ENCODE measurements around the gene ZYX. TPM values are rescaled to one million over a fixed set of nuclear protein-coding genes. Genes with fewer than 3 reads are reported as not detected.

ZYX gene
- polyA plus RNA-seq, 1 donor from 2014 or later = 10.0 TPM

DNA sequence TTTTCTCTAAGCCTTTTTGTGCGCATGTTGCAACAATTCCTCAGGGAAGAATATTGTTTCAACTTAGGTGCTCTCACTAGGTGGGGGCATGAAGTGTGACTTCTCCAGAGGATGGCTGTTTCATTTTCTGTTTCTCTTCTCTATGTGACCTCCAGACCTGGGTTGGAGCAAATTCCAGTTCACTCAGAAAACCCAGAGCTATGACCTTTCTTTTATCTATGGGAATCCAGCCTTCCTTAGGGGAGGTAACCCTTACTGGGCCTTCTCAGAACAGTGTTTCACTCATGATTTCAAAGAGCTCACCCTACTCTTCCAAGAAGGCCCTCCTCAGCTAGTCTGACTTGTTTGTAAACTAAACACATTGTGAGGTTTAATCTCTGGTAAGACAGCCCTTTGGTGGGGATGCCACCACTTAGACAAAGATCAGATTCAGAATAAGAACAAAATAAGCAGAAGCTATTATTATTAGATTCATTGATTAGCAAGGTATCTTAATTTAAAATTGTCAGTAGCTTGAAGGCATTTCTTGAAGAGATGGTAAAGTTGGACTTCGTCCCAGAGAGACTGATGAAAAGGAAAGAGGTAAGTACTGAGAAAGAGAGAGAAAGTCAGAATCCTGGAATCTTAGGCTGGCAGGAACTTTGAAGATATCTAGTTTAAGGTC lies 45.5 kb downstream of the ZYX start:
- no peak overlapping the region for H2AFZ ChIP-seq (ENCODE audit: low read depth, low read length)

DNA sequence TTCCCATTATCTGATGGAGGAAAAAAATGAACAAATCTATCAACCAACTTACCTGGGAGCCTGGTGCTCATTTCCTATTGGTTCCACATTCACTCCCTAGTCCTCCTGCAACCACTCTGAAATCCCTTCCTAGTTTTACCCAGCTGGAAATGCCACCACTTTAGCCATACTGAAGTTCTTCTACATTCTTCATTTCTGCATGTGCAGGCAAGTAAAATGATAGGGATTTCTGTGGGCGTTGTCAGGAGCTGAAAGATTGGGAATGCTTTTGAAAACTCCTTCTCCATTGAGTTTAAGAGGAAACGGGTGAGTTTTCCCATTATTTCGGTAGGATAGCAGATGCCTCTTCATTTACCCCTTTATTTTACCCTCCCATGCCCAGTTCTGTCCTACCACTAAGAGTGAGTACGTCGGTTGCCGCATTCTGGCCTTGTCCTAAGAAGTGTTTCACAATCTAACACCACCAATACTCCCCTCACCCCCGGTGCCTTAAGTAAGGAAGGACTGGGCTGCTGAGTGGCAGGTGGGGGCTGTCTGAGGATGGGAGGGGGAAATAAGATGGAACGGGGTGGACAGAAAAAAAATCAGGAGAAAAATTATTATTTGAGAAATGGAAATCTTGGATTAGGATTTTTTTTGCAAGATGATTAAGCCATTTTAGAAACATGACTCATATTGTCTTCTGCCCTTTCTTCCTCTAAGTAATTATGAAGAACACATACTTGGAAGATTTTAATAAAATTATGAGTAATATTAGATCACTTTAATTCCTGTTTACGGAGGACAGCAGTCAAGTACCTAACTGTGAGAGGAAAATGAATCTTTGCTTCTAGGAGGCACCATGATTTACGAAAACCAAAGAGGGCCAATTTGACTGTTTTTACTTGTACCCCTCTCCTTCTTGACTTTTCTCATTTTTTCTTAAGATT lies 48.9 kb downstream of the ZYX start:
- Histone ChIP-seq H3K79me2 (replicated peaks; ENCODE audit: insufficient read depth, low read length) (no peaks in the 10 kb centered on the region), H3K9me2 (ENCODE audit: insufficient read depth, low read length) (no peaks in the 10 kb centered on the region), H3K9ac (ENCODE audit: low read length) (no peak overlapping the region), H3K4me2 (ENCODE audit: low read length) (no peak overlapping the region), H3K9me3 (ENCODE audit: low read length) (no peaks in the 10 kb centered on the region), H3K36me3 (ENCODE audit: insufficient read depth, low read length) (no peaks in the 10 kb centered on the region), H2AFZ (ENCODE audit: low read depth, low read length) (no peak overlapping the region), H4K20me1 (ENCODE audit: insufficient read depth) (no peaks in the 10 kb centered on the region), H3K4me3 (ENCODE audit: low read length) (no peak overlapping the region), H3K27ac (ENCODE audit: low read length) (no peak overlapping the region), H3K27me3 (ENCODE audit: insufficient read depth, low read depth, low read length) (no peaks in the 10 kb centered on the region), H3F3A (ENCODE audit: insufficient read depth, low read length, poor library complexity, severe bottlenecking) (no peaks in the 10 kb centered on the region)
- no peak for TF ChIP-seq RAD21 (conservative IDR thresholded peaks at IDR 0.05)
- TF ChIP-seq EP300 (conservative IDR thresholded peaks at IDR 0.05; ENCODE audit: poor library complexity, severe bottlenecking) = no peak
- no peak for TF ChIP-seq TAF1 (IDR thresholded peaks at IDR 0.05; ENCODE audit: low read depth)

More for the DNA sequence above, 45.5 kb downstream of the ZYX start:
- H3K9me3 ChIP-seq (ENCODE audit: low read length) = peaks cover 6% of the 10 kb centered on the region
- no peaks in the 10 kb centered on the region for H3F3A ChIP-seq (ENCODE audit: insufficient read depth, low read length, poor library complexity, severe bottlenecking)
- no peaks in the 10 kb centered on the region for H3K36me3 ChIP-seq (ENCODE audit: insufficient read depth, low read length)
- no peak overlapping the region for H3K27ac ChIP-seq (ENCODE audit: low read length)
- H3K79me2 ChIP-seq (replicated peaks; ENCODE audit: insufficient read depth, low read length) = no peaks in the 10 kb centered on the region
- no peak overlapping the region for H3K4me2 ChIP-seq (ENCODE audit: low read length)
- no peaks in the 10 kb centered on the region for H4K20me1 ChIP-seq (ENCODE audit: insufficient read depth)
- no peak for TF ChIP-seq EZH2 (IDR thresholded peaks at IDR 0.05; ENCODE audit: borderline replicate concordance, insufficient read depth, low read length, poor library complexity, severe bottlenecking)
- TF ChIP-seq SMC3 (conservative IDR thresholded peaks at IDR 0.05; ENCODE audit: poor library complexity) = no peak
- TF ChIP-seq, protein P1, sequence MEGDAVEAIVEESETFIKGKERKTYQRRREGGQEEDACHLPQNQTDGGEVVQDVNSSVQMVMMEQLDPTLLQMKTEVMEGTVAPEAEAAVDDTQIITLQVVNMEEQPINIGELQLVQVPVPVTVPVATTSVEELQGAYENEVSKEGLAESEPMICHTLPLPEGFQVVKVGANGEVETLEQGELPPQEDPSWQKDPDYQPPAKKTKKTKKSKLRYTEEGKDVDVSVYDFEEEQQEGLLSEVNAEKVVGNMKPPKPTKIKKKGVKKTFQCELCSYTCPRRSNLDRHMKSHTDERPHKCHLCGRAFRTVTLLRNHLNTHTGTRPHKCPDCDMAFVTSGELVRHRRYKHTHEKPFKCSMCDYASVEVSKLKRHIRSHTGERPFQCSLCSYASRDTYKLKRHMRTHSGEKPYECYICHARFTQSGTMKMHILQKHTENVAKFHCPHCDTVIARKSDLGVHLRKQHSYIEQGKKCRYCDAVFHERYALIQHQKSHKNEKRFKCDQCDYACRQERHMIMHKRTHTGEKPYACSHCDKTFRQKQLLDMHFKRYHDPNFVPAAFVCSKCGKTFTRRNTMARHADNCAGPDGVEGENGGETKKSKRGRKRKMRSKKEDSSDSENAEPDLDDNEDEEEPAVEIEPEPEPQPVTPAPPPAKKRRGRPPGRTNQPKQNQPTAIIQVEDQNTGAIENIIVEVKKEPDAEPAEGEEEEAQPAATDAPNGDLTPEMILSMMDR (IDR thresholded peaks at IDR 0.05; ENCODE audit: poor library complexity, severe bottlenecking) = no peak
- TF ChIP-seq, protein P2, sequence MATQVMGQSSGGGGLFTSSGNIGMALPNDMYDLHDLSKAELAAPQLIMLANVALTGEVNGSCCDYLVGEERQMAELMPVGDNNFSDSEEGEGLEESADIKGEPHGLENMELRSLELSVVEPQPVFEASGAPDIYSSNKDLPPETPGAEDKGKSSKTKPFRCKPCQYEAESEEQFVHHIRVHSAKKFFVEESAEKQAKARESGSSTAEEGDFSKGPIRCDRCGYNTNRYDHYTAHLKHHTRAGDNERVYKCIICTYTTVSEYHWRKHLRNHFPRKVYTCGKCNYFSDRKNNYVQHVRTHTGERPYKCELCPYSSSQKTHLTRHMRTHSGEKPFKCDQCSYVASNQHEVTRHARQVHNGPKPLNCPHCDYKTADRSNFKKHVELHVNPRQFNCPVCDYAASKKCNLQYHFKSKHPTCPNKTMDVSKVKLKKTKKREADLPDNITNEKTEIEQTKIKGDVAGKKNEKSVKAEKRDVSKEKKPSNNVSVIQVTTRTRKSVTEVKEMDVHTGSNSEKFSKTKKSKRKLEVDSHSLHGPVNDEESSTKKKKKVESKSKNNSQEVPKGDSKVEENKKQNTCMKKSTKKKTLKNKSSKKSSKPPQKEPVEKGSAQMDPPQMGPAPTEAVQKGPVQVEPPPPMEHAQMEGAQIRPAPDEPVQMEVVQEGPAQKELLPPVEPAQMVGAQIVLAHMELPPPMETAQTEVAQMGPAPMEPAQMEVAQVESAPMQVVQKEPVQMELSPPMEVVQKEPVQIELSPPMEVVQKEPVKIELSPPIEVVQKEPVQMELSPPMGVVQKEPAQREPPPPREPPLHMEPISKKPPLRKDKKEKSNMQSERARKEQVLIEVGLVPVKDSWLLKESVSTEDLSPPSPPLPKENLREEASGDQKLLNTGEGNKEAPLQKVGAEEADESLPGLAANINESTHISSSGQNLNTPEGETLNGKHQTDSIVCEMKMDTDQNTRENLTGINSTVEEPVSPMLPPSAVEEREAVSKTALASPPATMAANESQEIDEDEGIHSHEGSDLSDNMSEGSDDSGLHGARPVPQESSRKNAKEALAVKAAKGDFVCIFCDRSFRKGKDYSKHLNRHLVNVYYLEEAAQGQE (IDR thresholded peaks at IDR 0.05; ENCODE audit: borderline replicate concordance) = no peak
- TF ChIP-seq EP300 (conservative IDR thresholded peaks at IDR 0.05; ENCODE audit: poor library complexity, severe bottlenecking) = no peak
- no peak for TF ChIP-seq RAD21 (conservative IDR thresholded peaks at IDR 0.05)
- no peak for TF ChIP-seq POLR2AphosphoS5 (IDR thresholded peaks at IDR 0.05)
- no peak for TF ChIP-seq MXI1 (conservative IDR thresholded peaks at IDR 0.05; ENCODE audit: poor library complexity, severe bottlenecking)
- TF ChIP-seq TAF1 (IDR thresholded peaks at IDR 0.05; ENCODE audit: low read depth) = no peak
- no peaks in the 10 kb centered on the region for H3K27me3 ChIP-seq (ENCODE audit: insufficient read depth, low read depth, low read length)
- no peaks in the 10 kb centered on the region for H3K9me2 ChIP-seq (ENCODE audit: insufficient read depth, low read length)
- H3K4me3 ChIP-seq (ENCODE audit: low read length) = no peak overlapping the region
- H3K9ac ChIP-seq (ENCODE audit: low read length) = no peak overlapping the region
